GM18867 (cell line): Measurements from ENCODE around the gene TRPC4AP.

Source experiments
- ATAC-seq: cut with Tn5 transposase; IDR thresholded peaks from one replicate; pipeline ENCODE4 v1.9.1; 2021; ENCODE audit warnings: mild to moderate bottlenecking, moderate library complexity; ENCODE audit not compliant: unreplicated experiment

The TRPC4AP gene

DNA sequence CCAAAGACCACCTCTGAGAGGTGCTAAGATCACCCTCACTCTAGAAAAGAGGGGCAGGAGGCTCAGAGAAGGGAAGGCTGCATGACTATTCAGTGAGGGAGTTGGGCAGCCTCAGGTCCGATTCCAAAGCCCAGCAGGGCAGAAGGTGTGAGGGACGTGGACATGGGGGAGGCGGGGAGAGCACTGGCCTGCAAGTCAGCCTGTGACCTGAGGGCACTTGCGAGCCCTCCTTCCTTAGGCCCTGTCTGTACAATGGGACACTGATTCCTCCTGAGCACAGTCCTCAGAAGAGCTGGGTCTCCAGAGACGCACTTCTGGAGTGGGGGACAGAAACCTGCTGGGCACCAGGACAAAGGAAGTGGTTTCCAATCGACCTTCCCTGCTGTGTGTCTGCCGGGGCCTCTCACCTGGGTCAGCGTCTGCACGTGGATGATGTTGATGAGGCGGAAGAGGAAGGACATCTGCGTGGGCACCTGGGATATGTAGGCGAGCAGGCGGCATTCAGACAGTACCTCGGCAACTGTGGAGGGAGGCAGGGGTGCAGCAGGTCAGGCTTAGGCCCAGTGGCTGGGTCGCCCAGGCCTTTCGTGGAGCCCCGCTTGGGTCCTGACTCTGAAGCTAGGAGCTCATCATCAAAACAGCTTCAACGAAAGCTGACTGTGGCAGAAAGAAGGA lies 88.4 kb downstream of the TRPC4AP start:
- ATAC-seq: no peak

DNA sequence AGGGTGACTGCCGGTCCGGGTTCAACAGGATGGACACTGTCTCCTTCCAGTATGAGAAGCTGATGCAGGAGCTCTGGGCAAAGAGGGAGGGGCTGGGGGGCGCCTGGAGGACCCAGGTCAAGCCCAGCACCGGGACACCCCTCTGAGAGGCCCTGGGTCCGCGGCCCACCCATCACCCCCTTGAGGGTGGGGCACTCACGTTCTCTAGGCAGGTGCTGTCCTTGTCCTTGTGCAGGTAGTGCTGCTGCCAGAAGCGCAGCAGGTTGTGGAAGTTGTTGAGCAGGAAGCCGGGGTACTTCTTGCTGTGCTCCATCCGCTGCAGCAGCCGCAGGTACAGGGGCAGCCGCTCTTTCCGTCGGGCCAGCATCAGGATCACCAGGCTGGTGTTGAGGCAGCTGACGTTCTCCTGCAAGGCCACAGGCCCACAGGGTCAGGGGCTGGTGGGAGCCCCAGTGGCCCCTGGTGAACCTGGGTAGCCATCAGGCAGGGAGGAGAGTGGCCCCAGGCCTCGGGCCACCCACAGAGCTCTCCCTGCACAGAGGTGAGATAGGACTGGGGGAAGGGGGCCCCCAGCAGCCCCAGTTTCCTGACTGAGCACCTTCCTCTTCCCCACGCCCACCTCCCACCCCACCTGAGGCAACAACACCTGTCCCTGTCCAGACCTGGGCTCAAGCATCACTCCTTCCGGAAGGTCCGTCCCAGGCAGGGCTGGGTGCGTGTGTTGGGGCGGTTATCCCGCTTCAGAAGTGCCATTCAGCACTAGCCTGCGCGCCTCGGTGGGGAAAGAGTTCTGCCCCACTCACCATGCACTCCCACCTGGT lies 89.2 kb downstream of the TRPC4AP start:
- ATAC-seq: no peak

DNA sequence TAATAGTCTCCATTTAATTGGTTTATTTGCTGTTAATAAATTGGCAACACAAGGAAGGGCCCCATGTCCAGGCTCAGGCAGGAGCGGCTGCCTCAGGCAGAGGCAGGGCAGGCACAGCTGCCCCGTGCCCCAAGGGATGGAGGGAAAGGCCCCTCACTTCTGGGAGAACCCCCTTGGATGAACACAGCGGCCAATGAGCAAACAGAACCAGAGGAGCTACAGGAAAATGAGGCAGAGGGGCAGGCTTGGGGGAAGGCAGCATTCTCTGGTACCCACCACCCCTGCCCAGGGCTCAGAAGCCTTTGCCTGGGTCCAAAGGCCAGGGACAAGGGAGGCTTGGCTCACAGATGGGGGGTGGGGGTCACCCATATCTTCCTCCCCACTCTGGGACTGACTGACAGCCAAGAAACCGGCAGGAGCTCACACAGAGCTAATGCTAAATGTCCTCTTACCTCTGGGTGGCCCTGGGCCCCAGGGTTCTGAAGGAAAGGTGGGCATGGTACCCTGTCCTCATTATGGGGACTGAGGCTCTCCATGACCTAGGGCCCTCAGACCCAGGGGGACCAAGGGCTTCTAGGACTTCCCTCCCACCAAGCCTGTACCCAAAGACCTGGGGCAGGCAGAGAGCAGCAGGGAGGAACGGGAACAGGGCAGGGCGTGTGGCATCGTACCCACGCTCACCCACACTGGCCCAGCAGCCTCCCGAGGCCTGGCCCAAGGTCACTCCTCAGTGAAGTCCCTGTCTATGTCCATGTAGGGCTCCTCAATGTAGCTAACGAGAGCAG lies 90.0 kb downstream of the TRPC4AP start:
- ATAC-seq: no peak

DNA sequence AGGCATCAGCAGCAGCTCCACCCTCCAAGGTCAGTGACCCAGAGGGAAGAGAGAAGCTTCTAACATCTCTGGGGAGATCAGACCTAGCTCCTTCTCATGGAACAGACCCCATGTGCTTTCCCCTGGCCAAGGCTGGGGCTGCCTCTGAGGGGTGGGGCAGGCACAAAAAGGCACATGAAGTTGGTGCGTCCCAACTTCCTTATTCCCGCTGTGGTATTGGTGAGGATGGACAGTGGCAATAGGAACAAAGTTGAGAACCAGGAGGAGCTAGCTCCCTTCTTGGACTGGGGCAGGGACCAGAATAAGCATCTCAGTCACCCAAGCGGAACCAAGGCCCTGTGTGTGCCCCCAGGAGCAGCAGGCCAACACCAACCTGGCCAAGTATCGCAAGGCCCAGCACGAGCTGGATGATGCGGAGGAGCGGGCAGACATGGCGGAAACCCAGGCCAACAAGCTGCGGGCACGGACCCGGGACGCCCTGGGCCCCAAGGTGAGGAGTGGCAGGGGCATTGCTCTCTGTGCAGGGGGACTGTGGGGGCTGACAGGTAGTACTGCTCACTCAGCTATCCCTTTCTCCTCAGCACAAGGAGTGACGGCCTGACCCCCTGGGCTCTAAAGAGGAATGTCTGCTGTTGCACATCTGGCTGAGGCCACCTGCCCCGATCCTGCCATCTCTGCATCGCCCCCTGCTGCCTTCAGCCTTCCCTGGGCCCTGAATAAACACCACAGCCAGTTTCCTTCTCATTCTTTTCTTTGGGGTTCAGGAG lies 90.8 kb downstream of the TRPC4AP start:
- no peak for ATAC-seq

DNA sequence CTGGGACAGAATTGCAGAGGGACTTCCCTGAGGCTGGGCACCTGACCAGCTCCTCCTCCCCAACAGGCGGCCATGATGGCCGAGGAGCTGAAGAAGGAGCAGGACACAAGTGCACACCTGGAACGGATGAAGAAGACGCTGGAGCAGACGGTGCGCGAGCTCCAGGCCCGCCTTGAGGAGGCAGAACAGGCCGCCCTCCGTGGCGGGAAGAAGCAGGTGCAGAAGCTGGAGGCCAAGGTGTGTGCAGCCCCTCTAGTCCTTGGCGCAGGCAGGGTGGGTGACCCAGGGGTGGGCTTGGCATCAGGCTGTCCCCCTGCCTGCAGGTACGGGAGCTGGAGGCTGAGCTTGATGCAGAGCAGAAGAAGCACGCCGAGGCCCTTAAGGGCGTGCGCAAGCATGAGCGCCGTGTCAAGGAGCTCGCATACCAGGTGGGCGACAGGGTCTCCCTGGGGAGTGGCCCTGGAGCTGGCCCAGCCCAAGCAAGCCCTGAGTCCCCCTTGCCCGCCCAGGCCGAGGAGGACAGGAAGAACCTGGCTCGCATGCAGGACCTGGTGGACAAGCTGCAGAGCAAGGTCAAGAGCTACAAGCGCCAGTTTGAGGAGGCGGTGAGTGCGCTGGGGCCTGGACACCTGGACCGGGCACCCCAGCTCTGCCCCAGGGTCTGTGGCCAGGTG lies 91.5 kb downstream of the TRPC4AP start:
- ATAC-seq: no peak

DNA sequence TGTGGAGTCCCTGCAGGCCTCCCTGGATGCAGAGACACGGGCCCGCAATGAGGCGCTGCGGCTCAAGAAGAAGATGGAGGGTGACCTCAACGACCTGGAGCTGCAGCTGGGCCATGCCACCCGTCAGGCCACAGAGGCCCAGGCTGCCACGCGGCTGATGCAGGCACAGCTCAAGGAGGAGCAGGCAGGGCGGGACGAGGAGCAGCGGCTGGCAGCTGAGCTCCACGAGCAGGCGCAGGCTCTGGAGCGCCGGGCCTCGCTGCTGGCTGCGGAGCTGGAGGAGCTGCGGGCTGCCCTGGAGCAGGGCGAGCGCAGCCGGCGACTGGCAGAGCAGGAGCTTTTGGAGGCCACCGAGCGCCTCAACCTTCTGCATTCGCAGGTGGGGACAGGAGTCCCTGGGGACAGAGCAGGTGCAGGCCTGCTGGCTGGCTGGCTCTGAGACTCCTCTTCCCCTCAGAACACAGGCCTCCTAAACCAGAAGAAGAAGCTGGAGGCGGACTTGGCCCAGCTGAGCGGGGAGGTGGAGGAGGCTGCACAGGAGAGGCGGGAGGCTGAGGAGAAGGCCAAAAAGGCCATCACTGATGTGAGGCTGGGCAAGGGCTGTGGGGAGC lies 92.2 kb downstream of the TRPC4AP start:
- no peak for ATAC-seq

DNA sequence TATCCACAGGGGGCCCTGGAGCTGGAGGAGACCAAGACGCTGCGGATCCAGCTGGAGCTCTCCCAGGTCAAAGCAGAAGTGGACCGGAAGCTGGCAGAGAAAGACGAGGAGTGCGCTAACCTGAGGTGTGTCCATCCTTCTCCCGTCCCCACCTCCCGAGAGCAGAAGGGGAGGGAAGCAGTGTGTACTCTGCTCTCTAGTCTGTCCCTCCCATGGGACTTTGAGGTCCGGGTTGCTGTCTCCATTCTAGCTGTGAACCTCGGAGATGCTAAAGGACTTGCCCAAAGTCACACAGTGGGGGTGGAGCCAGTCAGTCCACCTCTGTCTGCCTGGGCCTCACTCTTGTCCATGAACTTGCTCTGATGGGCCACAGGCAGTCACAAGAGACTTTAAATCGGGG lies 92.8 kb downstream of the TRPC4AP start:
- no peak for ATAC-seq

DNA sequence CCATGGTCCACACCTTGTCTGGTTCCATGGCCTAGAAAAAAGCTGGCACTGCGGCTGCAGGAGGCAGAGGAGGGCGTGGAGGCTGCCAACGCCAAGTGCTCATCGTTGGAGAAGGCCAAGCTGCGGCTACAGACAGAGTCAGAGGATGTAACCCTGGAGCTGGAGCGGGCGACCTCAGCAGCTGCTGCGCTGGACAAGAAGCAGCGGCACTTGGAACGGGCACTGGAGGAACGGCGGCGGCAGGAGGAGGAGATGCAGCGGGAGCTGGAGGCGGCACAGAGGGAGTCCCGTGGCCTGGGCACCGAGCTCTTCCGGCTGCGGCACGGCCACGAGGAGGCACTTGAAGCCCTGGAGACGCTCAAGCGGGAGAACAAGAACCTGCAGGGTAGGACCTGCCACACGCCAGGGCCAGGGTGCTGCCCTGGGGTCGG lies 93.6 kb downstream of the TRPC4AP start:
- ATAC-seq: no peak

DNA sequence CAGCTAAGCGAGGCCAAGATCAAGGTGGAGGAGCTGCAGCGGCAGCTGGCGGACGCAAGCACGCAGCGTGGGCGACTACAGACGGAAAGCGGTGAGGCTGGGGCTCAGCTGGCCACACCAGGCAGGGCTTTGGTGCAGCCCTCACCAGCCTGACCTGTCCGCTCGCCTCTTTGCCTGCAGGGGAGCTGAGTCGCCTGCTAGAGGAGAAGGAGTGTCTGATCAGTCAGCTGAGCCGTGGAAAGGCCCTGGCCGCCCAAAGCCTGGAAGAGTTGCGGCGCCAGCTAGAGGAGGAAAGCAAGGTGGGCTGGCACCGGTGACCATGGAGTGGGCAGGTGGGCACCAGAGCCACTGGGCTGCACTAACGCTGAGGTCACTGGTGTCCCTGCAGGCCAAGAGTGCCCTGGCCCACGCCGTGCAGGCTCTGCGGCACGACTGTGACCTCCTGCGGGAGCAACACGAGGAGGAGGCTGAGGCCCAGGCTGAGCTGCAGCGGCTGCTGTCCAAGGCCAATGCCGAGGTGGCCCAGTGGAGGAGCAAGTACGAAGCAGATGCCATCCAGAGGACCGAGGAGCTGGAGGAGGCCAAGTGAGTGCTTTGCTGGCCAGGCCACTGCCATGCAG lies 94.2 kb downstream of the TRPC4AP start:
- no peak for ATAC-seq

DNA sequence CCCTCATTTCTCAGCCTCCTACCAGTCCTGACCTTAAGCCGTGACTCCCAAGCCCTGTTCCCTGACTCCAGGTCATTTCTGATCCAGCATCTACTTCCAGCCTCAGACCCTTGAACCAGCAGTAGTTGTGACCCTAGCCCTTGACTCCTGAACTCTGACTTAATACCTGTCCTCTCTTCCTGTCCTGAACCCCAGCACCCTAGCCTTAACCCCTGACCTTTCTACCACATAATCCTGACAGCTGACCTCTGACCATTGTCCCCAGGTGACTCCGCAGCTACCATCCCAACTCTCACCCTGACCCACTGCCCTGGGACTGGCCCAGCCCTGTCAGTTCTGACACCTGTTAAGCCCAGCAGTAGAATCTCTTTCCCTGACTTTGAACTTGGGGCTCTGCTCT lies 94.8 kb downstream of the TRPC4AP start:
- ATAC-seq: no peak

DNA sequence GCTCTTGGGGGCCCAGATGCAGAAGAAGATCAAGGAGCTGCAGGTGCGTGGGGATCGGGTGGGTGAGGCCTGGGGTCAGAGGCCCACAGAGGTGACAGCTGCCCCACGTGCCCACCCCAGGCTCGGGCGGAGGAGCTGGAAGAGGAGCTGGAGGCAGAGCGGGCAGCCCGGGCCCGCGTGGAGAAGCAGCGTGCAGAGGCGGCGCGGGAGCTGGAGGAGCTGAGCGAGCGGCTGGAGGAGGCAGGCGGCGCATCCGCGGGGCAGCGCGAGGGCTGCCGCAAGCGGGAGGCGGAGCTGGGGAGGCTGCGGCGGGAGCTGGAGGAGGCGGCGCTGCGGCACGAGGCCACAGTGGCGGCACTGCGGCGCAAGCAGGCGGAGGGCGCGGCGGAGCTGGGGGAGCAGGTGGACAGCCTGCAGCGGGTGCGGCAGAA lies 95.5 kb downstream of the TRPC4AP start:
- no peak for ATAC-seq

DNA sequence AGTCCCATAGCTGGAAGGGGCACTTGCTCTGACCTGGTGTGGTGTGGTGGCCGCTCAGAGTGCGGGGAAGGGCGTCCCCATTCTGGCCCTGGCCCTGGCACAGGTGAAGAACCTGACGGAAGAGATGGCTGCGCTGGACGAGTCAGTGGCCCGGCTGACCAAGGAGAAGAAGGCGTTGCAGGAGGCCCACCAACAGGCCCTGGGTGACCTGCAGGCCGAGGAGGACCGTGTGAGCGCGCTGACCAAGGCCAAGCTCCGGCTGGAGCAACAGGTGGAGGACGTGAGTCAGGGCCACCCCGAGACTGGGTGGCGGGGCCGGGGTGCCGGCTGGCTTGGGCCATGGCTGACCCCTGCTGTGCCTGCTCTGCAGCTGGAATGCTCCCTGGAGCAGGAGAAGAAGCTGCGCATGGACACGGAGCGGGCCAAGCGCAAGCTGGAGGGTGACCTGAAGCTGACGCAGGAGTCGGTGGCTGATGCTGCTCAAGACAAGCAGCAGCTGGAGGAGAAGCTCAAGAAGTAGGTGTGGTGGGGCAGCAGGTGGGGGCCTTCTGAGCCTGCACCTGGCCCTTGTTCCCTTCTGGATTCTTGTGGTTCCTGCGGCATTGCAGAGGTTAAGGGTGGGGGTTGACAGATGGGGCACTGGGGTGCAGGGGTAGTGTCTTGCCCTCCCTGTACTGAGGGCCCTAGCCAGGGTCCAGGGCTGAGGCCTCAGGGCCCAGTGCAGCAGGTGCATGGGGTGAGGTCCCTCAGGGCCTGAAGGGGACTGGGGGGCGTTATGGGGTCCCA lies 96.2 kb downstream of the TRPC4AP start:
- ATAC-seq: no peak

DNA sequence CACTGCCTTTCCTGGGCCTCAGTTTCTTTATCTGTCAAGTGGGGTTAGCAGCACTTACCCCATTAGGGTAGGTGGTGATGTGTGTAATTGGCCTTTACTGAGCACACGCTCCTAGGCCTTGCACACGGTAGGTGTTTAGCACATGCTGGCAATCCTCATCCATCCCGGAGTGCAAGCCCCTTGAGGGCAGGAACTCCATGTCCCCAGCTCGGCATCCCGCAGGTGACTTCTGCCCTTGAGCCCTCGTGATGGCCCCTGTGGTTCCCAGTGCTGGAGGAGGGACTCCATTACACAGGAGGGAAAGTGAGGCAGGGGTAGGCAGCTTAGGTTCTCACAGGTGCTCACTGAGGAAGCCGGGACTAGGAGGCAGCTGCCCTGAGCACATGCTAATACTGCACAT lies 96.9 kb downstream of the TRPC4AP start:
- ATAC-seq: no peak

DNA sequence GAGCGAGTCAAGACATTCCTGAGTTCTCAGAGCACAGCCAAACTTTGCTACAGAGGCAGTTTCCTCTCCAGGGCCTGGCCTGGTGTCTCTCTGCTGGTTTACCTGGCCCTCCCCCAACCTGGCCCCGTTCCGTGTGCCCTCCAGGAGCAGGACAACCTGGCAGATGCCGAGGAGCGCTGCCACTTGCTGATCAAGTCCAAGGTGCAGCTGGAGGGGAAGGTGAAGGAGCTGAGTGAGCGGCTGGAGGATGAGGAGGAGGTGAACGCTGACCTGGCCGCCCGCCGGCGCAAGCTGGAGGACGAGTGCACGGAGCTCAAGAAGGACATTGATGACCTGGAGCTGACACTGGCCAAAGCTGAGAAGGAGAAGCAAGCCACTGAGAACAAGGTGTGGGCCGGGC lies 97.4 kb downstream of the TRPC4AP start:
- no peak for ATAC-seq

DNA sequence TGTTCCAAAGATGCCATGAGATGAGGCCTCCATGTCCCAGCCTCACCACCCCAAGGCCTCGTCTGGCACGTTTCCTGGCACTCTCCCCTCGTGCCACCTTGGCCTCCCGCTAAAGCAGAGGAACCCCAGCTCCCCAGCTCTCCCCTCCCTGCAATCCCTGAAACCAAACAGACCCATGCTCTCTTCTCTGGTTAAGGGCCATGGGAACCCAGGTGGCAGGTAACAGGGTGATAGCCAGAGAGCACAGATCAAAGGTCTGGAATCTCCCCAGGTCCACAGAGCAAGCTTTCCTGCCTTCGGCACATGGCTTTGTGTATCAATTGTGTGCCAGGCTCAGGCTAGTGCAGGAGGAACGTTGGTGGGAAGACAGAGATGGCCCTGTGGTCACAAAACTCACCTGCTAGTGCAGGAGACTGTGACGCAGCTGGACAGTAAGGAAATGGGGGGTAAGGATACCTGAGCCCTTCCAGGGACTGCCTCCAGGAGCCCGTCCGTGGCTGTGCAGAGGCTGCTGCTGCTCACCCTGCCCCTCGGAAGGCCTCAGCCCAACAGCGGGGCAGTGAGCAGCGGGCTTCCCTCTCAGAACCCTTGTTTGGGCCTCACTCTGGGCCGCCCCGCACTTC lies 98.0 kb downstream of the TRPC4AP start:
- no peak for ATAC-seq

DNA sequence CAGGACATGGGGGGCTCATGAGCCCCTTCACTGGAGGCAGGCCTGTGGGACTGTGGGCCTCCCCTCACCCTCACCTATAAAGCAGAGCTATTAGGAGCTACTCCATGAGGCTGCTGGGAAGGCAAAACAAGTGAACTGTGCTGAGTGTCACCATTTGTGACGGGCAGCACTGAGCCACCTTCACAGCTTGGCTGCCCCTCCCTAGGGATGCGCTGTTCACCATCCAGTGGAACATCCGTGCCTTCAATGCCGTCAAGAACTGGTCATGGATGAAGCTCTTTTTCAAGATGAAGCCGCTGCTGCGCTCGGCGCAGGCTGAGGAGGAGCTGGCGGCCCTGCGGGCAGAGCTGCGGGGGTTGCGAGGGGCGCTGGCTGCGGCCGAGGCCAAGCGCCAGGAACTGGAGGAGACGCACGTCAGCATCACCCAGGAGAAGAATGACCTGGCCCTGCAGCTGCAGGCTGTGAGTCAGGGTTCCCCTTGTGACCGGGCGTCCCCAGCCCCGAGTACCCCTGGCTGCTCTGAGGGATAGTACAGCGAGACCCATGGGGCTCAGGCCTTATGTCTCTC lies 98.6 kb downstream of the TRPC4AP start:
- no peak for ATAC-seq

DNA sequence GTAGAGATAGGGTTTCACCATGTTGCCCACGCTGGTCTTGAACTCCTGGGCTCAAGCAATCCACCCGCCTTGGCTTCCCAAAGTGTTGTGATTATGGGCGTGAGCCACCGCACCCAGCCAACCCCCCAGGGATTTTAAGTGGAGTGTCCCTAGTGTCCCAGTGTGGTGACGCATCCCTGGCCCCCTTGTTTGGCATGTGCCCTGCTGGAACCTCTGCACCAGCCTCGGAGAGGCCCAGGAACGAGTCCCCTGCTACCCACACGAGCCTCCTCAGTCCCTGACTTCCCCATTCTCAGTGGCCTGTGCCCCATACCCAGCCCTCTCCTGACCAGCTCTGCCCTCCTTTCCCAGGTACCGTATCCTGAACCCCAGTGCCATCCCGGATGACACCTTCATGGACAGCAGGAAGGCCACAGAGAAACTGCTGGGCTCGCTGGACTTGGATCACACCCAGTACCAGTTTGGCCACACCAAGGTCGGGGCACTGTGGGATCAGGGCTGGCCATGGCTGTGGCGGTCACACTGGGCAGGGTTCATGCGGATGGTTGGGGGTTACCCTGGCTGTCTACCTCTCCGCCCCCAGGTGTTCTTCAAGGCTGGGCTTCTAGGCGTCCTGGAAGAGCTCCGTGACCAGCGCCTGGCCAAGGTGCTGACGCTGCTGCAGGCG lies 99.7 kb downstream of the TRPC4AP start:
- no peak for ATAC-seq
